Gastroesophageal sphincter (tissue), 3 donors: ENCODE results near the gene KCNJ3.

ENCODE experiments used
- CTCF ChIP-seq, 4 experiments: fragments of 200-600 bp in 2 of 4; fragments of 450-650 bp in 2 of 4; sonication (generic) in 1 of 4; IDR thresholded peaks; one replicate each; pipeline ENCODE4 v1.5.1; 2017 to 2019; ENCODE audit warnings: antibody characterized with exemption in 4 of 4, mild to moderate bottlenecking in 2 of 4, moderate library complexity in 2 of 4
- POLR2AphosphoS5 ChIP-seq: sonication (generic); formaldehyde crosslinking; IDR thresholded peaks from one replicate; pipeline ENCODE4 v1.6.1; 2017; ENCODE audit warnings: antibody characterized with exemption

GRCh38 chr2:154673694-154674093, 24.8 kb upstream of the KCNJ3 start:
- TF ChIP-seq CTCF (IDR thresholded peaks at IDR 0.05) (no peak), POLR2AphosphoS5 (no peak)
